ENCODE results near the gene HNRNPH3. TPM values are rescaled to one million over a fixed set of nuclear protein-coding genes. Genes with fewer than 3 reads are reported as not detected.

The HNRNPH3 gene, protein sequence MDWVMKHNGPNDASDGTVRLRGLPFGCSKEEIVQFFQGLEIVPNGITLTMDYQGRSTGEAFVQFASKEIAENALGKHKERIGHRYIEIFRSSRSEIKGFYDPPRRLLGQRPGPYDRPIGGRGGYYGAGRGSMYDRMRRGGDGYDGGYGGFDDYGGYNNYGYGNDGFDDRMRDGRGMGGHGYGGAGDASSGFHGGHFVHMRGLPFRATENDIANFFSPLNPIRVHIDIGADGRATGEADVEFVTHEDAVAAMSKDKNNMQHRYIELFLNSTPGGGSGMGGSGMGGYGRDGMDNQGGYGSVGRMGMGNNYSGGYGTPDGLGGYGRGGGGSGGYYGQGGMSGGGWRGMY
- 12.9 TPM for total RNA-seq (2013)
- polyA plus RNA-seq (10 to 100 TPM; 36.6 to 86.0 (median 71.6) TPM), polyA minus RNA-seq (8.6 and 12.1 TPM in 2 replicates), total RNA-seq (22.0 to 66.2 (median 38.9) reads per million in 11 experiments)

DNA sequence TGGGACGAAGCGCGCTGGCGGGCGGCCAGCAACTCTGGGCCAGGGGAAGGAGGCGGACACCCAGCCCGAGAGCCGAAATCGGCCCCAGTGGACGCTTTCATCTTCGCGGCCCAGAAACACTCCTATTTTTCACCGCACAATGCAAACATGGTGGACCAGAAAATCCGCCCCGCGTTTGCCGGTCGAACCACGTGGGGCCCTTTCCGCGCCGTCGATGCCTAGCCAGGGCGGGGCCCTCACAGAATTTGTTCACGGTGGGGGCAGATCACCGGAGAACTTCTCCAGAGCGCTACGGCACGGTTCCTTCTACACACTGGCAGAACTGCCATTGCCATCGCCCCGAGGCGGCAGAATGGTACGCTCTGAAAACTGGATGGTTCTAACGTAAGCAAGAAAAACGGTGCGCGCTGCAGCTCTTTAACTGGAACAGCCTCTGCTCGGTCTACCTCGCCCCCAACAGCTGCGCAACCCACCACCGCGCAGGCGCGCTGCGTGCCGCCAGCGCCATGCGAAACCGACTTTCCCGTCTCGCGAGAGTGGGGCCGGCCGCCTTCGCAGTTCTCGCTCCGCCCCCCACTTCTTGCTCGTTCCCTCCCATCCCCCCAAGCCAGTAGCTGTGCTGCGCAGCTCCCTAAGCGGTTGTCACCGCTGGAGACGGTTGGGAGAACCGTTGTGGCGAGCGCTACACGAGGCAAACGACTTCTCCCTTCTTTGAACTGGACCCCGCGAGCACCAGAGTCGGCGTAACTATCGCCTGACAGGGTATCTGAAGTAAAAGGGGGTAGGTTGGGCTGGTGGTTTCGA lies at the start of gene HNRNPH3:
HNRNPH3 (plus strand) TSS at position 610 of the 804 bp plus-strand sequence. CDS start 5,158 bp downstream, outside the sequence.
- H3K27me3 ChIP-seq (ENCODE audit: control insufficient read depth in 2 of 2, insufficient read depth in 2 of 2, low read length in 2 of 2): no peaks in the 10 kb centered on the region
- WGBS (ENCODE audit: insufficient coverage): under 1% methylated on average over 72 of the region's 73 CpGs
- DNase-seq: peak; percentile 97 to 98 (median 97)
- no peaks in the 10 kb centered on the region for H3K9me3 ChIP-seq (replicated peaks in 1 of 2; ENCODE audit: control insufficient read depth in 1 of 2, insufficient read depth in 1 of 2, low read length in 2 of 2)
- peak within 1 kb of the TSS; percentile 88 to 98 (median 94) for H3K4me3 ChIP-seq (replicated peaks in 1 of 3; ENCODE audit: low read depth in 2 of 3, low read length in 3 of 3)
- peaks cover 60 to 80% of the 10 kb centered on the region in 2 donors for H3K4me1 ChIP-seq (ENCODE audit: control insufficient read depth in 1 of 2, insufficient read depth in 2 of 2, low read length in 2 of 2)
- peak within 1 kb of the TSS; percentile 85 for H2AFZ ChIP-seq (ENCODE audit: insufficient read depth, low read depth, low read length, poor library complexity, severe bottlenecking)
- Mint-ChIP-seq H3K4me3 (peak within 1 kb of the TSS; percentile 98 to 99), H3K4me1 (peaks cover 57% of the 10 kb centered on the region), H3K27me3 (ENCODE audit: low read depth in 3 of 3) (no peaks in the 10 kb centered on the region), H3K9me3 (peaks cover 0 to 2% (median 0%) of the 10 kb centered on the region in 7 donors), H3K27ac (peak within 1 kb of the TSS; percentile 97 to 100 (median 99)), H3K36me3 (peaks cover 2 to 3% of the 10 kb centered on the region in 2 donors)
- H4K20me1 ChIP-seq (ENCODE audit: insufficient read depth, low read length): peaks cover 38% of the 10 kb centered on the region
- peak within 1 kb of the TSS; percentile 74 for H3K4me2 ChIP-seq (replicated peaks; ENCODE audit: extremely low read depth, low read length, poor library complexity, severe bottlenecking)
- peak within 1 kb of the TSS; percentile 90 to 94 for H3K27ac ChIP-seq (ENCODE audit: low read depth in 1 of 2, low read length in 2 of 2)
- H3K79me2 ChIP-seq (ENCODE audit: insufficient read depth, low read length): peaks cover 65% of the 10 kb centered on the region
- H3K9ac ChIP-seq (ENCODE audit: insufficient read depth, low read length, poor library complexity, severe bottlenecking): peak within 1 kb of the TSS; percentile 93
- TF ChIP-seq, protein P1, sequence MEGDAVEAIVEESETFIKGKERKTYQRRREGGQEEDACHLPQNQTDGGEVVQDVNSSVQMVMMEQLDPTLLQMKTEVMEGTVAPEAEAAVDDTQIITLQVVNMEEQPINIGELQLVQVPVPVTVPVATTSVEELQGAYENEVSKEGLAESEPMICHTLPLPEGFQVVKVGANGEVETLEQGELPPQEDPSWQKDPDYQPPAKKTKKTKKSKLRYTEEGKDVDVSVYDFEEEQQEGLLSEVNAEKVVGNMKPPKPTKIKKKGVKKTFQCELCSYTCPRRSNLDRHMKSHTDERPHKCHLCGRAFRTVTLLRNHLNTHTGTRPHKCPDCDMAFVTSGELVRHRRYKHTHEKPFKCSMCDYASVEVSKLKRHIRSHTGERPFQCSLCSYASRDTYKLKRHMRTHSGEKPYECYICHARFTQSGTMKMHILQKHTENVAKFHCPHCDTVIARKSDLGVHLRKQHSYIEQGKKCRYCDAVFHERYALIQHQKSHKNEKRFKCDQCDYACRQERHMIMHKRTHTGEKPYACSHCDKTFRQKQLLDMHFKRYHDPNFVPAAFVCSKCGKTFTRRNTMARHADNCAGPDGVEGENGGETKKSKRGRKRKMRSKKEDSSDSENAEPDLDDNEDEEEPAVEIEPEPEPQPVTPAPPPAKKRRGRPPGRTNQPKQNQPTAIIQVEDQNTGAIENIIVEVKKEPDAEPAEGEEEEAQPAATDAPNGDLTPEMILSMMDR (IDR thresholded peaks at IDR 0.05): no peak
- intact Hi-C loops (cut with micrococcal nuclease): loop anchor here (5.0 to 10.0 kb wide), 5 partner anchors 254 to 569 kb away; partner anchors contain the start of genes HERC4 (in 1 of the 2) and SIRT1 (in 1 of the 2)
- no peaks in the 10 kb centered on the region for H3K36me3 ChIP-seq (replicated peaks in 1 of 2; ENCODE audit: control insufficient read depth in 1 of 2, insufficient read depth in 2 of 2, low read length in 2 of 2)
